ENCODE measurements around the gene TMEM170B. TPM values are rescaled to one million over a fixed set of nuclear protein-coding genes. Genes with fewer than 3 reads are reported as not detected.

Gene TMEM170B
- total RNA-seq, 2 donors from 2014 or later = 4.6 to 6.8 TPM

- Histone ChIP-seq H3K4me3 (no peak overlapping the region), H3K27ac (no peak overlapping the region), H3K4me1 (ENCODE audit: control insufficient read depth in 1 of 2, low read depth in 2 of 2) (no peaks in the 10 kb centered on the region), H3K36me3 (no peaks in the 10 kb centered on the region), H3K27me3 (replicated peaks; ENCODE audit: insufficient read depth) (no peaks in the 10 kb centered on the region), H3K9me3 (no peaks in the 10 kb centered on the region)
- no peak for ATAC-seq (ENCODE audit: insufficient number of reproducible peaks, low FRiP score, low read depth)
- DNase-seq (ENCODE audit: low spot score) = no peak
- no peak for TF ChIP-seq CTCF (IDR thresholded peaks at IDR 0.05)
These were observed 33.5 kb downstream of the TMEM170B start for GRCh38 chr6:11571073-11571472.

- Histone ChIP-seq H3K4me3 (peak overlapping the region; percentile 14), H3K27me3 (replicated peaks; ENCODE audit: insufficient read depth) (no peaks in the 10 kb centered on the region), H3K36me3 (no peaks in the 10 kb centered on the region), H3K27ac (no peak overlapping the region), H3K9me3 (no peaks in the 10 kb centered on the region), H3K4me1 (ENCODE audit: control insufficient read depth in 1 of 2, low read depth in 2 of 2) (no peaks in the 10 kb centered on the region)
- peak; percentile 87 for TF ChIP-seq CTCF (IDR thresholded peaks at IDR 0.05)
- no peak for DNase-seq (ENCODE audit: low spot score)
- peak; percentile 84 for ATAC-seq (ENCODE audit: insufficient number of reproducible peaks, low FRiP score, low read depth)
These were observed 38.0 kb downstream of the TMEM170B start for GRCh38 chr6:11575408-11576033.

- Histone ChIP-seq H3K27ac (no peak overlapping the region), H3K9me3 (no peaks in the 10 kb centered on the region), H3K4me1 (ENCODE audit: control insufficient read depth in 1 of 2, low read depth in 2 of 2) (peaks cover 0 to 3% of the 10 kb centered on the region in 2 donors), H3K4me3 (no peak overlapping the region), H3K27me3 (replicated peaks; ENCODE audit: insufficient read depth) (no peaks in the 10 kb centered on the region), H3K36me3 (no peaks in the 10 kb centered on the region)
- TF ChIP-seq CTCF (IDR thresholded peaks at IDR 0.05) = no peak
- no peak for DNase-seq (ENCODE audit: low spot score)
- ATAC-seq (ENCODE audit: insufficient number of reproducible peaks, low FRiP score, low read depth) = no peak
These were observed 43.3 kb downstream of the TMEM170B start for GRCh38 chr6:11580686-11581405.

GRCh38 chr6:11584244-11584643, 46.7 kb downstream of the TMEM170B start:
- TF ChIP-seq CTCF (IDR thresholded peaks at IDR 0.05) = no peak
- ATAC-seq (ENCODE audit: insufficient number of reproducible peaks, low FRiP score, low read depth) = no peak
- no peak overlapping the region for H3K4me3 ChIP-seq
- no peak for DNase-seq (ENCODE audit: low spot score)
- peaks cover 7 to 18% of the 10 kb centered on the region in 2 donors for H3K4me1 ChIP-seq (ENCODE audit: control insufficient read depth in 1 of 2, low read depth in 2 of 2)
- no peaks in the 10 kb centered on the region for H3K9me3 ChIP-seq
- no peaks in the 10 kb centered on the region for H3K27me3 ChIP-seq (replicated peaks; ENCODE audit: insufficient read depth)
- no peak overlapping the region for H3K27ac ChIP-seq
- no peaks in the 10 kb centered on the region for H3K36me3 ChIP-seq

- DNase-seq (ENCODE audit: low spot score) (no peak), ATAC-seq (ENCODE audit: insufficient number of reproducible peaks, low FRiP score, low read depth) (no peak)
- no peak overlapping the region for H3K27ac ChIP-seq
- TF ChIP-seq CTCF (IDR thresholded peaks at IDR 0.05) = peak; percentile 56
- H3K36me3 ChIP-seq = no peaks in the 10 kb centered on the region
- H3K27me3 ChIP-seq (replicated peaks; ENCODE audit: insufficient read depth) = no peaks in the 10 kb centered on the region
- no peaks in the 10 kb centered on the region for H3K9me3 ChIP-seq
- peaks cover 11 to 31% of the 10 kb centered on the region in 2 donors for H3K4me1 ChIP-seq (ENCODE audit: control insufficient read depth in 1 of 2, low read depth in 2 of 2)
- no peak overlapping the region for H3K4me3 ChIP-seq
These were observed 48.0 kb downstream of the TMEM170B start for GRCh38 chr6:11585426-11586016.

Data from thoracic aorta (tissue), 2 donors.